AG20443 (cell line): ENCODE measurements around the gene DPF3.
A peak's percentile ranks its signal among the peaks of the same experiment; 100 is the strongest.

ENCODE experiments used
- DNase-seq: peaks from one replicate; pipeline ENCODE4 v3.0.0; 2012; ENCODE audit warnings: low spot score, mixed read lengths

Gene DPF3

GRCh38 chr14:72645706-72646105, 248.2 kb downstream of the DPF3 start:
- DNase-seq: no peak

- no peak for DNase-seq
Observed at GRCh38 chr14:72644758-72645489, 249.0 kb downstream of the DPF3 start.

GRCh38 chr14:72644038-72644437, 249.9 kb downstream of the DPF3 start:
- no peak for DNase-seq

DNA sequence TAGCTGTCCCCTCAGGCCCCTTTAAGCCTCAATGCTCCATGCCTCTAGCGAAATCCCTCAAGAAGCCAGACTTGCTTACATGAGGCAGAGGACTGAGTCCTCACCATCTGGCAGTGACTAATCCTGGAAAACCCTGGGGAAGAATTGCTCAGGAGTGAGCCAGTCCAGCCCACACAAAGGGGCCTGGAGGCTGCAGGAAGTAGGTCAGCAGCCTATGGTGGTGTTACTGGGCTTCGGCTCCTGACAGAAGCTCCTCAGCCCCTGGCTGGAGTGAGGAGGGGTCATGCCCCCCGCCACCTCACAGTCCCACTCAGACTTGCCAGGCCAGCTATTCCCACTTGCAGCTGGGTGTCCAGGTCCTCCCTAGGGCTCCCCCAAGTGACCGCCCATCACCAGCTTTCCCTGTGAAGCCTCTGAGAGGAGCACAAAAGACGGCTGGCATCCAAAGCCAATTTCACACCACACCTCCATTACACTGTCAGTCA, 250.5 kb downstream of the DPF3 start:
- peak; percentile 96 for DNase-seq

GRCh38 chr14:72640911-72641485, 252.9 kb downstream of the DPF3 start:
- DNase-seq: no peak

DNA sequence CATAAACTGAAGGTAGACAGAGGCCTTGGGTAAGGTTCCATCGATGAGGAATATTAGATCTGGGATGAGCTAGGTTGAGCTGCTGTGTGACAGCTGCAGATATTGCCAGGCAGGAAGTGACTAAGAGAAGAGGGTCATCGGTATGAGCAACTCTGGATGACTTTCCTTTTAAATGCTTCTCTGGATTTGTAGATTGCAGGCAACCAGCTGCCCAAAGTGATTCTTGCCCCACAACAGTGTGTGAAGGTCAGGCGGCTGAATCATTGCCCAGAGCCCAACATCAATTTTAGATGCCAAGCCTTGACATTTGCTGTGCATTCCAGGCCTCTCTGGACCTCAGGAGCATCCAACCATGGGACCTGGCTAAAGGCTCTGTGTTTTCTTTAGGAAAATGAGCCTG, 255.9 kb downstream of the DPF3 start:
- peak; percentile 87 for DNase-seq

GRCh38 chr14:72636871-72637270, 257.0 kb downstream of the DPF3 start:
- no peak for DNase-seq

DNA sequence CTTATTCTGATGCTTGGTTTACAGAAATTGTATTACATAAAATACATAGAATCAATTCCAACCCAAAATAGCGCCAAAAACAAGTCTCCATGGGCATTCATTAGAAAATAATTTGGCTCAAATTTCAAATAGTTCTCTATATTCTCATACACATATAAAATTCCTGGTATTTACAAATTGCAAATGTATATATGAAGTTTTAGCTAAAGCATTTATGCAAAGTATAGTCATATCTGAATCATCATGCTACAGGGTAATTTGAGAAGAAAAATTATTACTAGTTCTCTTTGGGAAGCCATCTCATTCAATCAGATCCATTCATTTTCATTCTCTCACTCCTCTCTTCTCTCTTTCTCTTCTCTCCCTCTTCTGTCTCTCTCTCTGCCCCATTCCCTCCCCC, 257.8 kb downstream of the DPF3 start:
- DNase-seq: no peak

DNA sequence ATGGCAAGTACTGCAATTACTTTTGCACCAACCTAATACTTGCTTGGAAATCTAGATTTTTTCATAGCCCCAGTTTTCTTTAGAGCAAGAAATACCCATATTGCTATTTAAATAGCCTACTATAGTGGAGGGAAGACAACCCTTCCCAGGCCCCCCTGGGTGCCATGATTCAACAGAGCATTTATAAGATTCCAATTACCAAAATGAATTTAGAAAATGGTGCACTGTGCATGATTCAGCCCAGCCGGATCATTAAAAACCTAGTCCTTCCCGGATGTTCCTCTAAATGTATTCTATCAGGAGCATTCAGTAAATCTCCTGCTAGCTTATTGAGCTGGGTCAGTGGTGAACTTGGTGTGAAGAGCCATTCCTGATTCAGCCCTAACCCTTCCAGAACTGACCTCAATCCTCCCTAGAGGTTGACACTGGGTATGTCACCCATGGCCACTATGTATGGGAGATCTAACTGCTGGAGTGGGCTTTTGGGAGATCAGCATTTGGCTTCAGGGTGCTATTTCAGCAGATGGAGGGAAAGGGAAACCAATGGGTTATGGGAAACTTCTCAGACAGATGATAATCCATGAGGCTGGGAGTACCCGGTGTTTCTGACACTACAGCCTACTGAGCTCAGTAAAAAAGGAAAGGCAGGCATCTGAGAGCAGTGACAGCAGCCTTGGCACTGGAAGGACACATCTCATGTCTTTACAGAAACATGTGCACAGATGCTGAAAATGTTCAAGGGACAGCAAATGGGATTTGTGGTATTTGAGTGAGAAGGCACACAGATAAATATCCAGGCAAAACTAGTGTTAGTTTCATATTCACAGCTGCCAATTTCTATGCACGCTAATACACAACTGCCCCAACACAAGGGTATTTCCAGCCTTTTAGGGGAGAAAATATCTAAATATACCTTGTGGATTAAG, 258.9 kb downstream of the DPF3 start:
- DNase-seq: no peak

GRCh38 chr14:72633551-72633950, 260.4 kb downstream of the DPF3 start:
- DNase-seq: peak; percentile 64

DNA sequence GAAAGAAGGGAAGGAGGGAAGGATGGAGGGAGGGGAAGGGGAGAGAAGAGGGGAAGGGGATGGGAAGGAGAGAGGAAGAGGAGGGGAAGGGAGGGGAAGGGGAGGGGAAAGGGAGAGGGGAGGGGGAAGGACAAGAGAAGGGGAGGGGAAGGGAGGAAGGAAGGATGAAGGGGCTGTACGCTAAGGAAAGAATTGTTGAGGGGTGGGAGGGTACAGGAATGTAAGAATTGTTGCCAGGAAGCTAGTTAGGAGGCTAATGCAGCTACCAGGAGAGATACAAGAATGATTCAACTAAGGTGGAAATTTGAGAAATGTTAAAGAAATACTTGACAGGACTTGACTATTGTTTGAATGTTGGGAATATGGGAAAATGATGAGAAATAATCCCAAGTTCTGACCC, 261.2 kb downstream of the DPF3 start:
- no peak for DNase-seq

- no peak for DNase-seq
Observed at GRCh38 chr14:72631401-72631800, 262.5 kb downstream of the DPF3 start.

DNA sequence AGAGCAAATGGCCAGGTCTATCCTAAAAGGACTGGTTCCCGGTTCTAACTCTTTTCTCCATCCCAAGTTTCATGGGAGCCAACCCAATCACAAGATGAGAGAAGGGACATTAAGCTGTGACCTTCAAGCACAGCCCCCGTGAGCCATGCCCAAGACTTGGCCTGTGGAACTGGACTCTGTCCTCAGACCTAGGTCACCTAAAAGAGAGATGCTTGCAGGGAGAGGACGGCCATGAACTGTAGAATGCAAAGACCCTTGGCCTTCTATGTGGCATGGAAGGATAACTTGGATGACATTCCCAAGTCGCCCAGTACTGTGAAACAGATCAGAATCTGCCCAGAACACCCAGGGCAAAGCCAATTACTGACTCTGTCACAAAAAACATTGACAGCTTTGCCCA, 263.5 kb downstream of the DPF3 start:
- no peak for DNase-seq

GRCh38 chr14:72629534-72629933, 264.4 kb downstream of the DPF3 start:
- DNase-seq: no peak

DNA sequence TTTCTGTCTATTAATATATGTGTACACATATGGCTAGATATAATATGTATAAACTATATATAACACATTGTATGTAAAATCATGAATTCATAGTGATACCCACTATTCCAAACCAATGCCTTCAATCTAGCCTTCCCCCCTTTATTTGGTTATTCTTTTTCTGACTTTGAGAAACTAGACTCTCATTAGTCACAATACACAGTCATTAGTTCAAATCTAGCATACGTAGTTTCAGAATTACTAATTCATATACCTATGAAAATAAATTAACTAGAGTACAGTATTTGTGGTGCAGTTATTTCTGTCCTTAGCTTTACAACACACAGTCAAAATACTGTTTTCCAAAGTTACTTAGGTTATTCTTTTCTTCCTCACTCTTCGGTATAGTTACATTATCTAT, 268.2 kb downstream of the DPF3 start:
- no peak for DNase-seq

DNA sequence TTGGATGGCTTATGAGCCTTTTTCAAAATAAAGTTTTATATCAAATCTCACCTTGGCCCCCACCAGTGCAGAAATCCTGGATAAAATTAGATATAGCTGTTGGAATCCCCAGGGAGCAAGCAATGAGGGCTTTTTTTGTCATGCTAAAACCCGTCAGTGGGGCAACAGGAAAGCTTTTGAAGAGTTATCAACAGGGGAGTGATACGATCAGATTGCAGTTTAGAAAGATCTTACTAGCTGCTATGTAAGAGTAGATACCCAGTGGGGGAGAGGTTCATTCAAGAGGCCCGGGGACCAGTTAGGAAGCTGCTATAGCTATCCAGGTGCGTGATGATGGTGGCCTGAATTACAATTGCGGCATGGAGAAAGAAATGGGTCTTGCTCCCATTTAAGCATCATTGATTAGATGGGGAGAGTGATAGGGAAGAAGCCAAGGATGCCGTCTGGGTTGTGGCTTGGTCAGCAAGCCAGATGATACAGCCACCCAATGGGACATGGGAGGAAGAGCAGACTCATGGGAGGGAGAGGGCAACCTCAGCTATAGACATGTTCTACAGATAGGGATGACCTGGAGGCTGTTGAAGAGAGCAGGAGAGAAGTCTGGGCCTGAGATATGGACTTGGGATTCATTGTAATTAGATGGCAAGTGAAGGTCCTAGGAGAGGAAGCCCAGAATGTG, 272.4 kb downstream of the DPF3 start:
- DNase-seq: no peak

DNA sequence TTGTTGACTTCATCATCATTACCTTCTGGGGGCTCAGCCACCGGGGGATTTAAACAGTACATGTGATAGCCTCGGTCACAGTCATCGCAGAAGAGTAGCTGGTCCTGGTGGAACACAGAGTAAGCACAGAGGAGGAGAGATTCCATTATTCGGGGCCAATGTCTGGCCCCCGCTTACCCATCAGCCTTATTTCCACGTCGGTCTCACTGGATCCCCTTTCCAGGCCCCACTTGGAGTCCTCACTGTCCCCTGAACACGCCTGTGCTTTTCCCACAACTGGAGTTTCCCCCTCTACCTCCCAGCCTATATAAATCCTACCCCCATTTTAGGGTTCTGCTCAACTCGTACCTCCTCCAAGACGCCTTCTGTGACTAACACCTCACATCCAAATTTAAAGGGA, 274.0 kb downstream of the DPF3 start:
- DNase-seq: no peak

DNA sequence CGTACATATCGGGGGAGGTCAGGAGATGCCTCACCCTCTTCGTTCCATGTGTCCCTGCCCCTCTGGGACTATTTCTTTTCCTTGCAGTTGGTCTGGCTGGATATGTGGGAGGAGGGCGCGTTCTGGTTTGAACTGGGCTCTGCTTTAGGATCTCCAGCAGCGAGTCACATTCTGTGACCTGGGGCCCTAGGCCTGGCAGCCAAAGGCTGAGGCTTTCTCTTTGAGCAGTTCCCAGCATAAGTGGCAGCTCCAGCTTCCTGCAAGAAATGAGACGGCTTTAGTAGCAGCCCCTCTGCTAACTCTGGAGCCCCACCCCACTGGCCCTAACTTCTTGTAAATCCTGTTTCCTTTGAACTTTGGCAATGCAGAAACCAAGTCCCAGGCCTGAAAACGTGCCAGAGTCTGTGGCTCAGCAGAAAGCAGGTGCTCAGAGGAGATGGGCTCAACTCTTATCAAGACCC, 274.8 kb downstream of the DPF3 start:
- no peak for DNase-seq

GRCh38 chr14:72618424-72618823, 275.5 kb downstream of the DPF3 start:
- no peak for DNase-seq

DNA sequence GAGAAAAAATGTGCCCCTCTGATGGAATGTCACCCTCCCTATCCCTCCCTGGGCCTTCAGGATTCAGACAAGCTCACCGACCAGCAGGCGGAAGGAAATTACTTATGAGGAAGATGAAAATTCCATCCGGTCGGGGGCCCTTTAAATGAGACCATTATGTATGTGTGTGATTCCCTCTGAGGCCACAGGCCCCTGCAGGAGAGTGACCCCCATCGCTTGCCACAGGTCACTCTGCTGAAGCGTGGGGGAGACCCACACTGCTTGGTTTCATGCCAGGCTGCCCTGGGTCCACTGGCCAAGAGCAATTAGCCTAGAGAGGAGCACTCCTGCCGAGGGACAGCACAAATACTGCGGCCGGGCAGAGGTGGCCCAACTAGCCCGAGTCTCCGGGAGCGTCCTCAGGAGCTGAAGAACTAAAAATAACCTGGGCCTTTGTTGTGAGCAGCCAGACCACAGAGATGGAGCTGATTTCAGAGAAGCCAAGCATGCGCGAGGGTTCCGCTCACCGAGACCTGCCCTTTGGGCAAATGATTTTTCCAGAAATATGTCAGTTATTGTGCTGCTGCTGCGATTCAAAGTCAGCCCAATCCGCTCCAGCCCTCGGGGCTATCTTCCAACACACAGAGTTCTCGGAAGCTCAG, 276.4 kb downstream of the DPF3 start:
- DNase-seq: no peak

GRCh38 chr14:72616811-72617210, 277.1 kb downstream of the DPF3 start:
- DNase-seq: no peak

- peak; percentile 67 for DNase-seq
Observed at GRCh38 chr14:72616294-72616693, 277.6 kb downstream of the DPF3 start.
